Loucy (cell line): ENCODE results near the gene PCMT1.

ENCODE experiments used
- H2AFZ ChIP-seq: fragments of 200-600 bp; sonication (generic); 2 replicates; pipeline ENCODE4 v1.6.0; 2016; ENCODE audit warnings: antibody characterized with exemption, mild to moderate bottlenecking, low read length, moderate library complexity
- H3F3A ChIP-seq: fragments of 200-600 bp; 2 replicates; pipeline ENCODE4 v1.6.0; 2016; ENCODE audit warnings: antibody characterized with exemption, low read depth, mild to moderate bottlenecking
- H3K27me3 ChIP-seq: fragments of 200-600 bp; sonication (generic); 2 replicates; pipeline ENCODE4 v1.6.1; 2014; ENCODE audit warnings: low read length, mild to moderate bottlenecking; ENCODE audit not compliant: insufficient read depth, poor library complexity, severe bottlenecking
- H3K36me3 ChIP-seq: fragments of 200-600 bp; sonication (generic); 2 replicates; pipeline ENCODE4 v1.6.1; 2016; ENCODE audit warnings: low read length; ENCODE audit not compliant: insufficient read depth
- H3K4me1 ChIP-seq: fragments of 200-600 bp; sonication (generic); 2 replicates; pipeline ENCODE4 v1.5.1; 2014; ENCODE audit warnings: low read length, mild to moderate bottlenecking; ENCODE audit not compliant: insufficient read depth, poor library complexity, severe bottlenecking
- H3K4me2 ChIP-seq: fragments of 200-600 bp; sonication (generic); 2 replicates; pipeline ENCODE4 v1.6.0; 2014; ENCODE audit warnings: antibody characterized with exemption, low read length, low read depth, mild to moderate bottlenecking; ENCODE audit not compliant: poor library complexity, severe bottlenecking
- H3K4me3 ChIP-seq: fragments of 200-600 bp; sonication (generic); 2 replicates; pipeline ENCODE4 v1.5.1; 2014; ENCODE audit warnings: low read length, mild to moderate bottlenecking, mixed read lengths; ENCODE audit not compliant: poor library complexity, severe bottlenecking
- H3K79me2 ChIP-seq: fragments of 200-600 bp; sonication (generic); 2 replicates; pipeline ENCODE4 v1.6.1; 2014; ENCODE audit warnings: low read length; ENCODE audit not compliant: insufficient read depth
- H3K9ac ChIP-seq: fragments of 200-600 bp; sonication (generic); 2 replicates; pipeline ENCODE4 v1.6.0; 2014; ENCODE audit warnings: mild to moderate bottlenecking, low read depth, low read length, moderate library complexity; ENCODE audit not compliant: poor library complexity, severe bottlenecking
- H3K9me2 ChIP-seq: fragments of 200-600 bp; sonication (generic); replicated peaks from 2 replicates; pipeline ENCODE4 v1.6.1; 2016; ENCODE audit warnings: low read depth, low read length, mixed read lengths
- H3K9me3 ChIP-seq: fragments of 200-600 bp; sonication (generic); 2 replicates; pipeline ENCODE4 v1.6.1; 2014; ENCODE audit warnings: mild to moderate bottlenecking, antibody characterized with exemption, low read length, low read depth; ENCODE audit not compliant: insufficient read depth
- H4K20me1 ChIP-seq: fragments of 200-600 bp; sonication (generic); 2 replicates; pipeline ENCODE4 v1.6.0; 2014; ENCODE audit warnings: antibody characterized with exemption, low read length, mild to moderate bottlenecking; ENCODE audit not compliant: insufficient read depth, poor library complexity, severe bottlenecking
- CTCF ChIP-seq: fragments of 200-600 bp; sonication (generic); conservative IDR thresholded peaks from 2 replicates; pipeline ENCODE4 v1.5.1; 2014; ENCODE audit warnings: mild to moderate bottlenecking, antibody characterized with exemption, low read length
- EZH2phosphoT487 ChIP-seq: fragments of 200-600 bp; IDR thresholded peaks from 2 replicates; pipeline ENCODE4 v1.6.1; 2018; ENCODE audit warnings: antibody characterized with exemption, mild to moderate bottlenecking, moderate library complexity, borderline replicate concordance

Gene PCMT1

GRCh38 chr6:149749594-149750135 lies at the start of gene PCMT1:
Gene PCMT1, plus strand, starts transcription at chr6:149749741. Its CDS starts 161 bp downstream, at chr6:149749902.
- Histone ChIP-seq H4K20me1 (peaks cover 59% of the 10 kb centered on the region), H3K9me2 (no peaks in the 10 kb centered on the region), H3K79me2 (peaks cover 66% of the 10 kb centered on the region), H3K9ac (peak within 1 kb of the TSS; percentile 96), H3K27me3 (no peaks in the 10 kb centered on the region), H3K36me3 (no peaks in the 10 kb centered on the region), H3K9me3 (no peaks in the 10 kb centered on the region), H3F3A (peaks cover 4% of the 10 kb centered on the region; the same call in 1 of the 2 replicates), H3K4me2 (peak within 1 kb of the TSS; percentile 95), H2AFZ (peak within 1 kb of the TSS; percentile 96), H3K4me3 (peak within 1 kb of the TSS; percentile 99), H3K4me1 (peaks cover 38% of the 10 kb centered on the region)
- TF ChIP-seq EZH2phosphoT487 (no peak), CTCF (no peak)

- H3K36me3 ChIP-seq: peaks cover 47% of the 10 kb centered on the region
- no peak overlapping the region for H2AFZ ChIP-seq
- no peaks in the 10 kb centered on the region for H3K9me3 ChIP-seq
- TF ChIP-seq CTCF (no peak), EZH2phosphoT487 (no peak)
- peaks cover 83% of the 10 kb centered on the region for H4K20me1 ChIP-seq
- H3K9ac ChIP-seq: no peak overlapping the region
- peaks cover 8% of the 10 kb centered on the region for H3K4me1 ChIP-seq
- H3F3A ChIP-seq: no peaks in the 10 kb centered on the region
- no peak overlapping the region for H3K4me3 ChIP-seq
- peaks cover 98% of the 10 kb centered on the region for H3K79me2 ChIP-seq
- no peaks in the 10 kb centered on the region for H3K27me3 ChIP-seq
- no peaks in the 10 kb centered on the region for H3K9me2 ChIP-seq
- peak overlapping the region; percentile 11 for H3K4me2 ChIP-seq
Measured at GRCh38 chr6:149701714-149702113, 47.8 kb upstream of the PCMT1 start.

- H3K36me3 ChIP-seq: no peaks in the 10 kb centered on the region
- H3K9ac ChIP-seq: peak overlapping the region; percentile 14
- no peaks in the 10 kb centered on the region for H3K9me2 ChIP-seq
- no peak for TF ChIP-seq EZH2phosphoT487
- no peak for TF ChIP-seq CTCF
- peaks cover 92% of the 10 kb centered on the region for H4K20me1 ChIP-seq
- H3F3A ChIP-seq: no peaks in the 10 kb centered on the region
- H3K4me1 ChIP-seq: peaks cover 45% of the 10 kb centered on the region
- peaks cover 98% of the 10 kb centered on the region for H3K79me2 ChIP-seq
- no peak overlapping the region for H2AFZ ChIP-seq
- H3K4me2 ChIP-seq: peak overlapping the region; percentile 55
- H3K27me3 ChIP-seq: no peaks in the 10 kb centered on the region
- no peaks in the 10 kb centered on the region for H3K9me3 ChIP-seq
- H3K4me3 ChIP-seq: peak overlapping the region; percentile 15
Measured at GRCh38 chr6:149711711-149712110, 37.8 kb upstream of the PCMT1 start.
